ENCODE measurements around the gene SLC9A5. TPM values are rescaled to one million over a fixed set of nuclear protein-coding genes. Genes with fewer than 3 reads are reported as not detected.
A peak's percentile ranks its signal among the peaks of the same experiment; 100 is the strongest.

SLC9A5 gene, protein sequence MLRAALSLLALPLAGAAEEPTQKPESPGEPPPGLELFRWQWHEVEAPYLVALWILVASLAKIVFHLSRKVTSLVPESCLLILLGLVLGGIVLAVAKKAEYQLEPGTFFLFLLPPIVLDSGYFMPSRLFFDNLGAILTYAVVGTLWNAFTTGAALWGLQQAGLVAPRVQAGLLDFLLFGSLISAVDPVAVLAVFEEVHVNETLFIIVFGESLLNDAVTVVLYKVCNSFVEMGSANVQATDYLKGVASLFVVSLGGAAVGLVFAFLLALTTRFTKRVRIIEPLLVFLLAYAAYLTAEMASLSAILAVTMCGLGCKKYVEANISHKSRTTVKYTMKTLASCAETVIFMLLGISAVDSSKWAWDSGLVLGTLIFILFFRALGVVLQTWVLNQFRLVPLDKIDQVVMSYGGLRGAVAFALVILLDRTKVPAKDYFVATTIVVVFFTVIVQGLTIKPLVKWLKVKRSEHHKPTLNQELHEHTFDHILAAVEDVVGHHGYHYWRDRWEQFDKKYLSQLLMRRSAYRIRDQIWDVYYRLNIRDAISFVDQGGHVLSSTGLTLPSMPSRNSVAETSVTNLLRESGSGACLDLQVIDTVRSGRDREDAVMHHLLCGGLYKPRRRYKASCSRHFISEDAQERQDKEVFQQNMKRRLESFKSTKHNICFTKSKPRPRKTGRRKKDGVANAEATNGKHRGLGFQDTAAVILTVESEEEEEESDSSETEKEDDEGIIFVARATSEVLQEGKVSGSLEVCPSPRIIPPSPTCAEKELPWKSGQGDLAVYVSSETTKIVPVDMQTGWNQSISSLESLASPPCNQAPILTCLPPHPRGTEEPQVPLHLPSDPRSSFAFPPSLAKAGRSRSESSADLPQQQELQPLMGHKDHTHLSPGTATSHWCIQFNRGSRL
- polyA plus RNA-seq (2011; rRNA removed) (0.83 and 1.1 TPM in 2 replicates), polyA plus RNA-seq (2017; fragmentation: RNase III; extraction: RNeasy Plus Mini Kit Qiagen cat#74134 plus additional on column Dnase treatment) (1.6 to 2.6 TPM (median 2.5 TPM) in 3 replicates), polyA minus RNA-seq (2011; rRNA and poly(A)+ RNA removed) (0.99 and 1.6 TPM in 2 replicates)
- 1.2 and 1.3 TPM in 2 replicates for polyA plus RNA-seq (2012; cell fraction: cytosol; rRNA removed)
- polyA plus RNA-seq (2012; cell fraction: nucleus; rRNA removed) = 8.4 and 9.9 TPM in 2 replicates

- peak within 1 kb of the TSS; percentile 74 for H3K4me3 ChIP-seq
- H3K4me2 ChIP-seq = peak within 1 kb of the TSS; percentile 97
- peak within 1 kb of the TSS; percentile 77 to 95 for H3K27ac ChIP-seq
- TF ChIP-seq BHLHE40 (IDR thresholded peaks at IDR 0.05; ENCODE audit: low read depth, low read length) (no peak), RNF2 (IDR thresholded peaks at IDR 0.05; ENCODE audit: borderline replicate concordance, low read depth) (0 out of 2 replicates have a peak, but pooled peaks have one; percentile 39), NPAS2 (CRISPR knock-in tag; IDR thresholded peaks at IDR 0.05; ENCODE audit: borderline replicate concordance) (0 out of 2 replicates have a peak, but pooled peaks have one; percentile 15), MAX (IDR thresholded peaks at IDR 0.05) (peak; percentile 3; the same call in 1 of the 2 replicates), ELK1 (IDR thresholded peaks at IDR 0.05; ENCODE audit: low read depth, low read length) (no peak), ZSCAN20 (CRISPR knock-in tag; IDR thresholded peaks at IDR 0.05) (no peak), HOXB13 (CRISPR knock-in tag; IDR thresholded peaks at IDR 0.05; ENCODE audit: low read depth) (0 out of 2 replicates have a peak, but pooled peaks have one; percentile 26), FOSL2 (IDR thresholded peaks at IDR 0.05) (no peak), FOSL2 (CRISPR knock-in tag; IDR thresholded peaks at IDR 0.05) (no peak), KDM5A (IDR thresholded peaks at IDR 0.05) (no peak), JUNB (IDR thresholded peaks at IDR 0.05) (no peak), JUN (IDR thresholded peaks at IDR 0.05) (0 out of 5 replicates have a peak, but pooled peaks of 1 of the 2 experiments have one; percentile 26), MYC (IDR thresholded peaks at IDR 0.05; ENCODE audit: borderline replicate concordance, low read length) (no peak), USF2 (IDR thresholded peaks at IDR 0.05) (peak; percentile 38; the same call in 1 of the 2 replicates), POLR2A (IDR thresholded peaks at IDR 0.05; ENCODE audit: low read length) (peak; percentile 6; the same call in 1 of the 2 replicates), CBX2 (IDR thresholded peaks at IDR 0.05; ENCODE audit: borderline replicate concordance, low read depth) (no peak)
- TF ChIP-seq, protein P1, sequence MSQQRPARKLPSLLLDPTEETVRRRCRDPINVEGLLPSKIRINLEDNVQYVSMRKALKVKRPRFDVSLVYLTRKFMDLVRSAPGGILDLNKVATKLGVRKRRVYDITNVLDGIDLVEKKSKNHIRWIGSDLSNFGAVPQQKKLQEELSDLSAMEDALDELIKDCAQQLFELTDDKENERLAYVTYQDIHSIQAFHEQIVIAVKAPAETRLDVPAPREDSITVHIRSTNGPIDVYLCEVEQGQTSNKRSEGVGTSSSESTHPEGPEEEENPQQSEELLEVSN (IDR thresholded peaks at IDR 0.05; ENCODE audit: borderline replicate concordance, low read depth) = peak; percentile 79
- TF ChIP-seq, protein P2, sequence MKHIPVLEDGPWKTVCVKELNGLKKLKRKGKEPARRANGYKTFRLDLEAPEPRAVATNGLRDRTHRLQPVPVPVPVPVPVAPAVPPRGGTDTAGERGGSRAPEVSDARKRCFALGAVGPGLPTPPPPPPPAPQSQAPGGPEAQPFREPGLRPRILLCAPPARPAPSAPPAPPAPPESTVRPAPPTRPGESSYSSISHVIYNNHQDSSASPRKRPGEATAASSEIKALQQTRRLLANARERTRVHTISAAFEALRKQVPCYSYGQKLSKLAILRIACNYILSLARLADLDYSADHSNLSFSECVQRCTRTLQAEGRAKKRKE (CRISPR knock-in tag; IDR thresholded peaks at IDR 0.05; ENCODE audit: low read depth) = 0 out of 2 replicates have a peak, but pooled peaks have one; percentile 24
- FAIRE-seq (no peak), DNase-seq (ENCODE audit: low read depth in 1 of 2, low spot score in 1 of 2) (no peak), ATAC-seq (peak in 1 of 2 experiments; percentile 9; a peak in 1 of 6 replicates)
- H3K4me1 ChIP-seq = peaks cover 39% of the 10 kb centered on the region
- WGBS (ENCODE audit: missing lambda C conversion rate) = 0% methylated on average over 14 of the region's 75 CpGs
- CTCF ChIA-PET = interaction anchor here (0.7 to 9.7 kb wide), 13 partner anchors 12 to 219 kb away, joined by 3 to 138 read pairs (median 5); partner anchors contain the start of genes KCTD19, LRRC36 and TMEM208
- POLR2A ChIA-PET = interaction anchor here (0.5 to 3.3 kb wide), 4 partner anchors 10 to 67 kb away, joined by 3 to 30 read pairs (median 5); partner anchors contain the start of gene TMEM208
- H3K9me3 ChIP-seq = no peaks in the 10 kb centered on the region
Measured at GRCh38 chr16:67248401-67249177, at the start of gene SLC9A5. Gene SLC9A5, plus strand, starts transcription at chr16:67248979. Its CDS starts 36 bp downstream, at chr16:67249015.
